ENCODE measurements around the gene ADAMTSL1.

DNA sequence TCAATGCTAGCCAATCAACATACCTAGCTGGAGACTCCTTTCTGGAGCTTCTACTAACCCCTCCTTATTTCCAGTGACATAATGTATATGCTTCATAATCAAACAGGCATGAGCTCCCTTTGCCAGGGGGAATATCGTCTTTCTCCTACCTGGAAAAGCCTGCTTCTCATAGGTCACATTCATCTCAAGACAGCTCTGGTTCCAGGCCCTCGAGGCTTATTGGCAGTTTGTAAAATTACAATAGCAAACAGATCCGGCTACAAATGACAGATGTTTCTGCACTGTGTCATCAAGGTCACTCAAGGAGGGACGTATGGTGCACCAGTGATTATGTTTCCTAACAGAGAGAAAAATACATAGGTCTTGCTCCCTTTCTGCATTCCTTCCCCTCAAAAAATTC, 419.1 kb downstream of the ADAMTSL1 start:
- TF ChIP-seq, protein P1, sequence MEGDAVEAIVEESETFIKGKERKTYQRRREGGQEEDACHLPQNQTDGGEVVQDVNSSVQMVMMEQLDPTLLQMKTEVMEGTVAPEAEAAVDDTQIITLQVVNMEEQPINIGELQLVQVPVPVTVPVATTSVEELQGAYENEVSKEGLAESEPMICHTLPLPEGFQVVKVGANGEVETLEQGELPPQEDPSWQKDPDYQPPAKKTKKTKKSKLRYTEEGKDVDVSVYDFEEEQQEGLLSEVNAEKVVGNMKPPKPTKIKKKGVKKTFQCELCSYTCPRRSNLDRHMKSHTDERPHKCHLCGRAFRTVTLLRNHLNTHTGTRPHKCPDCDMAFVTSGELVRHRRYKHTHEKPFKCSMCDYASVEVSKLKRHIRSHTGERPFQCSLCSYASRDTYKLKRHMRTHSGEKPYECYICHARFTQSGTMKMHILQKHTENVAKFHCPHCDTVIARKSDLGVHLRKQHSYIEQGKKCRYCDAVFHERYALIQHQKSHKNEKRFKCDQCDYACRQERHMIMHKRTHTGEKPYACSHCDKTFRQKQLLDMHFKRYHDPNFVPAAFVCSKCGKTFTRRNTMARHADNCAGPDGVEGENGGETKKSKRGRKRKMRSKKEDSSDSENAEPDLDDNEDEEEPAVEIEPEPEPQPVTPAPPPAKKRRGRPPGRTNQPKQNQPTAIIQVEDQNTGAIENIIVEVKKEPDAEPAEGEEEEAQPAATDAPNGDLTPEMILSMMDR (IDR thresholded peaks at IDR 0.05; ENCODE audit: poor library complexity, severe bottlenecking): no peak
- no peak for TF ChIP-seq EZH2 (IDR thresholded peaks at IDR 0.05; ENCODE audit: borderline replicate concordance, insufficient read depth, low read length, poor library complexity, severe bottlenecking)
- TF ChIP-seq, protein P2, sequence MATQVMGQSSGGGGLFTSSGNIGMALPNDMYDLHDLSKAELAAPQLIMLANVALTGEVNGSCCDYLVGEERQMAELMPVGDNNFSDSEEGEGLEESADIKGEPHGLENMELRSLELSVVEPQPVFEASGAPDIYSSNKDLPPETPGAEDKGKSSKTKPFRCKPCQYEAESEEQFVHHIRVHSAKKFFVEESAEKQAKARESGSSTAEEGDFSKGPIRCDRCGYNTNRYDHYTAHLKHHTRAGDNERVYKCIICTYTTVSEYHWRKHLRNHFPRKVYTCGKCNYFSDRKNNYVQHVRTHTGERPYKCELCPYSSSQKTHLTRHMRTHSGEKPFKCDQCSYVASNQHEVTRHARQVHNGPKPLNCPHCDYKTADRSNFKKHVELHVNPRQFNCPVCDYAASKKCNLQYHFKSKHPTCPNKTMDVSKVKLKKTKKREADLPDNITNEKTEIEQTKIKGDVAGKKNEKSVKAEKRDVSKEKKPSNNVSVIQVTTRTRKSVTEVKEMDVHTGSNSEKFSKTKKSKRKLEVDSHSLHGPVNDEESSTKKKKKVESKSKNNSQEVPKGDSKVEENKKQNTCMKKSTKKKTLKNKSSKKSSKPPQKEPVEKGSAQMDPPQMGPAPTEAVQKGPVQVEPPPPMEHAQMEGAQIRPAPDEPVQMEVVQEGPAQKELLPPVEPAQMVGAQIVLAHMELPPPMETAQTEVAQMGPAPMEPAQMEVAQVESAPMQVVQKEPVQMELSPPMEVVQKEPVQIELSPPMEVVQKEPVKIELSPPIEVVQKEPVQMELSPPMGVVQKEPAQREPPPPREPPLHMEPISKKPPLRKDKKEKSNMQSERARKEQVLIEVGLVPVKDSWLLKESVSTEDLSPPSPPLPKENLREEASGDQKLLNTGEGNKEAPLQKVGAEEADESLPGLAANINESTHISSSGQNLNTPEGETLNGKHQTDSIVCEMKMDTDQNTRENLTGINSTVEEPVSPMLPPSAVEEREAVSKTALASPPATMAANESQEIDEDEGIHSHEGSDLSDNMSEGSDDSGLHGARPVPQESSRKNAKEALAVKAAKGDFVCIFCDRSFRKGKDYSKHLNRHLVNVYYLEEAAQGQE (IDR thresholded peaks at IDR 0.05; ENCODE audit: borderline replicate concordance): no peak
- no peak for TF ChIP-seq EP300 (conservative IDR thresholded peaks at IDR 0.05; ENCODE audit: poor library complexity, severe bottlenecking)
- no peak for TF ChIP-seq RAD21 (conservative IDR thresholded peaks at IDR 0.05)
- TF ChIP-seq POLR2AphosphoS5 (IDR thresholded peaks at IDR 0.05): no peak
- TF ChIP-seq TAF1 (IDR thresholded peaks at IDR 0.05; ENCODE audit: low read depth): no peak
- no peak for TF ChIP-seq SMC3 (conservative IDR thresholded peaks at IDR 0.05; ENCODE audit: poor library complexity)

Data from neural cell (in vitro differentiated cells).